IPS-NIHi11 (cell line): ENCODE measurements around the gene ZBTB21.

Source experiments
- DNase-seq: peaks from one replicate; pipeline ENCODE4 v3.0.0; 2012; ENCODE audit warnings: mixed read lengths, low spot score

Gene ZBTB21

GRCh38 chr21:42009831-42010506 is at the start of gene ZBTB21:
Gene ZBTB21 (minus strand): TSS chr21:42010360. CDS start chr21:41994095, 16,265 bp downstream.
- DNase-seq = peak; percentile 95

GRCh38 chr21:42059721-42060120 is 49.6 kb upstream of the ZBTB21 start:
- DNase-seq = no peak

DNA sequence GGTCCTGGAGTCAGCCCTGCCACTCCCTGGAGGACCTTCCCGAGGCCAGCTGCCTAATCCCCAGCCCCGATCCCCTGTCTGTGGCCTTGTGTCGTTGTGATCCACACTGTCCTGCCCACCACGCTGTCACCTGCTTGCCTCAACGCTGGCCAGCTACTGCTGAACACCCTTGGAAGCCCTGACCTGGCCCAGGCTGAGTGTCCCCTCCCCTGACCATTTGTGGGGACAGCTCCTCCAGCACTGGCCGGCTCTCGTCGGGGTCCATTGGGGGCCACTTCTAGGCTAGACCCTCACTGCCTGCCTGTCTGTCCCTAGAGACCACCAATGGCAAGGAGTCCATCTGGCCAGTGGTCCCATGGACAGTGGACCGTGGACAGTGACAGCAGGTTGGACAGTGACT is 49.0 kb upstream of the ZBTB21 start:
- no peak for DNase-seq

GRCh38 chr21:42058631-42059111 is 48.5 kb upstream of the ZBTB21 start:
- DNase-seq = no peak

GRCh38 chr21:42057851-42058437 is 47.8 kb upstream of the ZBTB21 start:
- no peak for DNase-seq

GRCh38 chr21:42056996-42057689 is 47.0 kb upstream of the ZBTB21 start:
- DNase-seq = no peak

DNA sequence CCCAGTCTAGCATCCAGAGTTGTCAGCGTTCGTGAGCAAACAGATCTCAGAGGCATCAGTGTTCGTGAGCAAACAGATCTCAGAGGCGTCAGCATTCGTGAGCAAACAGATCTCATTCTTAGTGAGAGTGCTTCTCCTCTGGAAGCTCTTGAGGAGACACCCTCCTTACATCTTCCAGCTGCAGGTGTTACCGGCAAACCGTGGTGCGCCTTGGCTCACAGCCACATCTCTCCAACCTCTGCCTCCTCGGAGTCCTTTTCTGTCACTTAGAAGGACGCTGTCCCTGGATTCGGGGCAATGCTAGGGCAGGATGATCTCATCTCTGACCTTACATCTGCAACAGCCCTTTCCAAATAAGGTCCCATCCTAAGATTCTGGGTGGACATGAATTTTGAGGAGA is 46.3 kb upstream of the ZBTB21 start:
- no peak for DNase-seq

- DNase-seq = no peak
Measured at GRCh38 chr21:42055425-42055824, 45.3 kb upstream of the ZBTB21 start.

- no peak for DNase-seq
Measured at GRCh38 chr21:42051788-42052187, 41.6 kb upstream of the ZBTB21 start.

DNA sequence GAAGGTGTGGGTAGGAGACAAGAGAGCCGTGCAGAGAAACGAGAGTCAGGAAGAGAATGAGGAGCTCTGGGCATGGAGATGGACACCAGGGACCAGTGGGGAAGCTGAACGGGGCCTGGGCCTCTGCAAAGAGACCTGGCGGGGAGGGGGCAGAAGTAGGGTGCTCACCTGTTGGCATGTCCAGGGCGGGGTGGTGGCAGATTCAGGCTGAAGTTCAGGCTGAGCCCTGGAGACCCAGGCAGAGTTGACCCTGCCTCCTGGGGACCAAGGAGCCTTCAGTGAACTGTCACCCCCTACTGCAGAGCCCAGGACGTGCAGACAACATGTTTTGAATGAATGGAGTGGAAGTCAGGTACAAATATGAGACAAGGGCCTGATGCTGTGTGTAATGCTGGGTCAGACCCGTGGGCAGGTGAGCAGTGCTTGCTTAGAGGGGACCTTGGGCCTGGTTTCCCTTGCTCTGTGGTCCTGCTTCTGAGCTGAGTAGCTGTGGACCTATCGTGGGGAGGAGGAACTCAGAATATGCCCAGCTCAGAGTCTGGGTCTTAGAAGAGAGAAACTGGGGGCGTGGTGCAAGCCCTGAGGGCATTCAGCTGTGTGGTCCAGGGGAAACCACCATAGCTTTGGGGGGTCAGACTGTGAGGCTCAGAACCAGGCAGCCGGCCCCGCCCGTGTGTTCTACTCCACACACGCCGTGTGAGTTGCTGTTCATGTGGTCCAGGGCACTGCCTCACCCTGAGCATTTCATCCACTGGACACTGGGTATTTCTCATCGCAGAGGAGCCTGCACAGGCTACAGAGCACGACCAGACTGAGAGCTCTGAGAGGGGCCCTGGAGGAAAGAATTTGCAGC is 39.6 kb upstream of the ZBTB21 start:
- no peak for DNase-seq

GRCh38 chr21:42048870-42049577 is 38.9 kb upstream of the ZBTB21 start:
- no peak for DNase-seq

DNA sequence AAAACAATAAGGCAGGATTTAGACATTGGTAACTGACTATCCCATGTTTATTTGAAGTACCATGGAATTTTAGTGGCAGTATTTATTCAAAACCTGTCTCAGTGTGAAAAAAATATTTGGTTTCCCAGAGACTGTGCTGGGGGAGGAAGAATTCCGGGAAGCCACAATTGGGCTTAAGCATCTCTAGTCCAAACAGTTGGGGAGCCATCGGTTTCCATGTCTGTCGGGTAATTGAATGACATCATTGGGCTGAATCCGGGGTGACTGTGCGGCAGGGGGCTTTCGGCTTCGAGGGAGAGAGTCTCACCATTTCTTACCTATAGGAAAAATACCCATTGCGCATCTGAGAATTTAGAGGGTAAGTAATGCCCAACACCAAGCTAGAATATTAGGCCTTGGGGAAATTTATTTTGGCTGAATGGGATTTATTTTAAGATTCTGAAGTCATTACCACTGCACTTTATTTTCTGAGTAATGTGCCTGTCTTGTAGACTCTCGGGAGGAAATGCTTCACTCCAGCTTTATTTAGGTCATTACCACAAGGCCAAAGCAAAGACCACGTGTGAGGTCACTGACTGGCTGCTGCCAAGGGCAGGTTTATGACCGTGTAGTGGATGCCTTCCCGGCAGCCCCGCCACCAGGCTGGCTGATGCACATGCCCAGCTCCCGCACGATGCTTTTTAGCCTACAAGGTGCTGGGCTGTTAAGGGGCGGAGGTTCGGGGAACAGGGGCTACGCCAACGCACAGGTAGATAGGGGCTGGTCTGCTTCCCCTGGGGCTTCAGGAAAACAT is 37.9 kb upstream of the ZBTB21 start:
- no peak for DNase-seq

DNA sequence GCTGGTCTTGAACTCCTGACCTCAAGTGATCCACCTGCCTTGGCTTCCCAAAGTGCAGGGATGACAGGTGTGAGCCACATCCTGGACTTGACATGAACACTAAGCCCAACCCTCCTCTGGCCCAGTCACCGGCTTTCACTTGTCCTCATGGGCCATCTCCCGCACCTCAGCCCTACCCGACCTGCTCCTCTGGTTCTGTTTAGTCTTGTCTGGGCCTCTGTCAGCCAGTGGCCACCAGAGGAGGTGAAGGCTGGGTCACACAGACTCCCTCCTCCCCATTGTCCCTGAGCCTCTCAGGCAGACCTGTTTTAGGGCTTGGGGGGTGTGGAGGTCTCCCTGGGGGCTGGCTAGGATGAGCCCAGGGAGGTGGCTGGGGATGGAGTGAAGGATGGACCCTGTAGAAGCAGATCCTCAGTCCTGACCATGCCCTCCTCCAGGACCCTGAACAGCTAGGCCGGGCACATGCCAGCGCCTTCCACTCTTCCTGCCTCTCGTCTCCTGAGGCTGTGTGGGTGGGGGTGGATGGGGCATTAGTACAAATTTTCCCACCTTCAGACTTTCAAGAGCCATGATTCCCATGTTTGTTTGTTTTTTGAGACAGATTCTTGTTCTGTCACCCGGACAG is 34.8 kb upstream of the ZBTB21 start:
- no peak for DNase-seq

DNA sequence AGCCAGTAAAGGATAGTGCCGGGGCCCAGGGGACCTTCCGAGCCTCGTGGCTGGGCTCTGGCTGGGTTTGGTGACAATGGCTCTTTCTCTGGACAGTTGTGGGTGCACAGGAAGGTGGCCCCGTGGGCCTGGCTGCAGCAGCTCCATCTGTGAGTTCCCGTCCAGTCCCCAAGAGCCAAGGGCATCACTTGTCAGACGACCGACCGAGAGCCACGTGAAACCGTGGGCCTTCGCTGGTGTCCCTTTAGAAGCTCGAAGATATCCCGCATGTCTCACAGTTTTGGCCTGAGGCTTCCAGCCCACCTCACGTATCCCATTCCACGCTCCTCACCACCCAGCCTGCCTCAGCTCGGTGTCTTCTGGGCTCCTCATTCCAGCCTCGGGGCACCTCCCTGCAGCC is 33.8 kb upstream of the ZBTB21 start:
- DNase-seq = no peak

GRCh38 chr21:42043201-42043895 is 33.2 kb upstream of the ZBTB21 start:
- no peak for DNase-seq

DNA sequence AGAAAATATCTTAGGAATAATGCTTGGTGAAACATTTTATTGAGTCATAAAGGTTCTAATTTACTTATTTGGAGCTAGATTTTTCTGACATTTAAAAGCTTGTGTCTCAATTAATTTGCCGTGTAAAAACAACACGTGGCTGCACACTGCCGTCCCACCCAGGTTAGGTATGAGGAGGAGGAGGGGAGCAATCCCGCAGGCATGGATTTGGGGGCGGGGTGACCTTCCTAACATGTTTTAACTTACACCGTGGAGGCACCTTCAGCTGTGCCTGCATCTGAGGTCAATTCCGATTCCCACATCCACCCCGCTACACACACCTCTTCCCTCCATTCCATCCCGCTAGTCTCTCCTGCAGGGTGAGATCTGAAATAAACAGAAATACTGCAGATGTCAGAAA is 32.5 kb upstream of the ZBTB21 start:
- no peak for DNase-seq

DNA sequence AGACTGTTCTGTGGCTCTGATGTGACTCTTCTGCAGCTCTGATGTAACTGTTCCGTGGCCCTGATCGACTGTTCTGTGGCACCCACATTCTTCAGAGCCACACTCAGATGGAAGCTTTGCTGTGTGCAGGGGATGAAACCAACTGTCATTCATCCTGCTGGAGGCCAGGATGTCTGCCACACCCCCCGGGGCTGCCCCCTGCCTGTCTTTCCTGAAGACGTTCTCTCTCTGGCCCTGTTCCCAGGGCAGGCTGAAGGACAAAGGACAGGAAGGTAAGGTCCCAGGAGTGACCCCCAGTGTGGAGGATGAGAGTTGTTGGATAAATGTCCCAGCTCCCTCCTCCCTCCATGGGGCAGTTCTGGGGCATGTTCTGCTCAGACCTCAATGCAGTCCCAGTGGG is 31.6 kb upstream of the ZBTB21 start:
- DNase-seq = no peak

GRCh38 chr21:42041246-42041645 is 31.1 kb upstream of the ZBTB21 start:
- DNase-seq = no peak

DNA sequence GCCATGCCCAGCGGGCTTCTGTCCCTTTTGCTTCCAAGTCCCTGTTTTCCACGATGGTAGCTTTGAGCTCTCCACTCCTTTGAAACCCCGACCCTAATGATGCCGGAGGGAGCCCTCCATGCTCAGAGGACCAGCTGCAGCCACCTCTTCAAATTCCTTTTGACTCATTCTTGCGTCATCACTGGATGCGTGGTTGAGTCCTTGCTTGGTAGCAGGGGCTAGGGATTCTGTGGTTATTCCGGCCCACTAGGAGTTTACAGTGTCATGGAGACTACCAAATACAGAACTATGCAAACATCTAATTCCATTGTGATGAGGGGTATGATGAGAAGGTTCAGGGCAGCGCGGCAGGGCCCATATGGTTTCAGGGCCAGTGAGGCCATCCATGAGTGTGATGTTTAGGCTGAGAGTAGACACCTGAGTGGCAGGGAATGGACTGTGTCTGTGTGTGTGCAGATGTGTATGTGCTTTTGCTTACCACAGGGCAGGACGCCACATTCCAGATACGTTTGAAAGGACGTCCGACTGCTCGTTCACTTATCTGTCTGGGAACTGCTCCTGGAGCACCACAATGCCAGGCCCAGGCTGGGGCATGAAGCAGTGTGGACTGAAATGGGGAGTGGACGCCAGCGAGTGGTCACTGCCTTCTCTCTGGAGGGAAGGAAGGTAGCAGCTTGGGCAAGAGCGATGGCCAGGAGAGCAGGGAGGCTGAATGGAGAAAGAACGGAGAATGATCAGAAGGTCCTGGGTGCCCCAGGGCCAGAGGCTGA is 30.4 kb upstream of the ZBTB21 start:
- no peak for DNase-seq
